Esophagus squamous epithelium (tissue), 4 donors: ENCODE results near the gene TSPAN19.

Experiments
- CTCF ChIP-seq, 6 experiments: fragments of 450-650 bp in 4 of 6; fragments of 200-600 bp in 2 of 6; sonication (generic) in 2 of 6; IDR thresholded peaks; one replicate each; pipeline ENCODE4 v1.5.1; 2016 to 2019; ENCODE audit warnings: antibody characterized with exemption in 6 of 6, mild to moderate bottlenecking in 4 of 6, moderate library complexity in 4 of 6
- POLR2A ChIP-seq, 4 donors: fragments of 450-650 bp; IDR thresholded peaks; one replicate each; pipeline ENCODE4 v1.6.1; 2017; ENCODE audit warnings: antibody characterized with exemption in 4 of 4, mild to moderate bottlenecking in 4 of 4, moderate library complexity in 3 of 4

GRCh38 chr12:85085066-85085465 lies 49.0 kb upstream of the TSPAN19 start:
- TF ChIP-seq CTCF (IDR thresholded peaks at IDR 0.05) = no peak
- no peak for TF ChIP-seq POLR2A (IDR thresholded peaks at IDR 0.05)
